IMR-90 (cell line): ENCODE measurements around the gene FHAD1.

Experiments
- BHLHE40 ChIP-seq: fragments of 150-350 bp; IDR thresholded peaks from 2 replicates; pipeline ENCODE4 v1.6.1; 2016; ENCODE audit warnings: mild to moderate bottlenecking, low read depth, low read length
- CEBPB ChIP-seq: IDR thresholded peaks from 2 replicates; pipeline ENCODE4 v1.6.1; 2012; ENCODE audit warnings: low read depth, low read length, improper control_type of control experiment
- CTCF ChIP-seq: conservative IDR thresholded peaks from 2 replicates; pipeline ENCODE4 v1.5.1; 2012; ENCODE audit warnings: mild to moderate bottlenecking, low read depth, low read length, improper control_type of control experiment
- ELK1 ChIP-seq: fragments of 150-350 bp; IDR thresholded peaks from 2 replicates; pipeline ENCODE4 v1.6.1; 2016; ENCODE audit warnings: low read depth, mild to moderate bottlenecking, low read length, moderate library complexity, borderline replicate concordance
- FOS ChIP-seq: fragments of 150-350 bp; IDR thresholded peaks from 2 replicates; pipeline ENCODE4 v1.6.1; 2016; ENCODE audit warnings: low read depth, low read length
- MAFK ChIP-seq: IDR thresholded peaks from 2 replicates; pipeline ENCODE4 v1.6.1; 2012; ENCODE audit warnings: low read depth, low read length, improper control_type of control experiment
- MXI1 ChIP-seq: IDR thresholded peaks from 2 replicates; pipeline ENCODE4 v1.6.1; 2012; ENCODE audit warnings: low read depth, mild to moderate bottlenecking, low read length, moderate library complexity, borderline replicate concordance
- POLR2A ChIP-seq: IDR thresholded peaks from 2 replicates; pipeline ENCODE4 v1.6.1; 2012; ENCODE audit warnings: mild to moderate bottlenecking, low read depth, low read length
- RAD21 ChIP-seq: IDR thresholded peaks from 2 replicates; pipeline ENCODE4 v1.6.1; 2012; ENCODE audit warnings: low read length, improper control_type of control experiment
- RCOR1 ChIP-seq: IDR thresholded peaks from 2 replicates; pipeline ENCODE4 v1.6.1; 2012; ENCODE audit warnings: mild to moderate bottlenecking, low read length, improper control_type of control experiment; ENCODE audit not compliant: insufficient replicate concordance
- RFX5 ChIP-seq: IDR thresholded peaks from 2 replicates; pipeline ENCODE4 v1.8.0; 2012; ENCODE audit warnings: low read depth, mild to moderate bottlenecking, low read length, moderate library complexity
- SMC3 ChIP-seq: fragments of 150-350 bp; IDR thresholded peaks from 2 replicates; pipeline ENCODE4 v1.6.1; 2016; ENCODE audit warnings: low read depth, mild to moderate bottlenecking, antibody characterized with exemption, low read length, moderate library complexity
- USF2 ChIP-seq: fragments of 150-350 bp; IDR thresholded peaks from 2 replicates; pipeline ENCODE4 v1.6.1; 2017; ENCODE audit warnings: mild to moderate bottlenecking, antibody characterized with exemption, low read length, low read depth

- TF ChIP-seq RFX5, result no peak
- TF ChIP-seq CTCF, result no peak
- no peak for TF ChIP-seq POLR2A
- TF ChIP-seq MXI1, result no peak
- TF ChIP-seq RAD21, result no peak
- TF ChIP-seq ELK1, result no peak
- no peak for TF ChIP-seq USF2
- no peak for TF ChIP-seq MAFK
- TF ChIP-seq CEBPB, result no peak
- no peak for TF ChIP-seq RCOR1
- no peak for TF ChIP-seq BHLHE40
- no peak for TF ChIP-seq FOS
- no peak for TF ChIP-seq SMC3
Observed at GRCh38 chr1:15350151-15350550, 103.1 kb downstream of the FHAD1 start.
